ENCODE measurements around the gene ZNF428.

DNA sequence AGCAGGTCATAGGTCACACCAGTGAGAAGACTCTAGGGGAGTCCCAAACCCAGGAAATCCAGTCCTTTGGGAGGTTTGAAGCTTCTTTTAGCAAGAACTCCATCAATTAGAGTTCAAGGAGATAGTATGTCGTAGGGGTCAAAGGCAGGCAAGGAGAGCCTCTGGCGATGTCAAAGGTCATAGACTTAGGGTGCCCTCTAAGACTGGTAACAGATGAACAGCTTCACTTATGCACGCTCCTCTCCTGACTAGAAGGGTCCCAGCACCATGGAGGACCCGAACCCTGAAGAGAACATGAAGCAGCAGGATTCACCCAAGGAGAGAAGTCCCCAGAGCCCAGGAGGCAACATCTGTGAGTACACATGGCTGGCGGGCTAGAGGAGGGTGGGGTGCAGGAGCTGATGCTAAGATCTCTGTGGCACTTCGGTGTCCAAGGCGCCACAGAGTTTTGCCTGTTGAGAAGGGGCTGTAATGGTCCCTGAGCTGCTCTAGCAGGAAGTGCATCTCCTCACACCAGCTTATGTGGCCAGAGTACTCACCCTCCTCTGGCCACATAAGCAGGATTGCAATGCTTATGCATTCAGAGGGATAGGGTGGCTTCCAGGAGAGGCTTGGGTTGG lies 22.5 kb downstream of the ZNF428 start:
- TF ChIP-seq, protein P1, sequence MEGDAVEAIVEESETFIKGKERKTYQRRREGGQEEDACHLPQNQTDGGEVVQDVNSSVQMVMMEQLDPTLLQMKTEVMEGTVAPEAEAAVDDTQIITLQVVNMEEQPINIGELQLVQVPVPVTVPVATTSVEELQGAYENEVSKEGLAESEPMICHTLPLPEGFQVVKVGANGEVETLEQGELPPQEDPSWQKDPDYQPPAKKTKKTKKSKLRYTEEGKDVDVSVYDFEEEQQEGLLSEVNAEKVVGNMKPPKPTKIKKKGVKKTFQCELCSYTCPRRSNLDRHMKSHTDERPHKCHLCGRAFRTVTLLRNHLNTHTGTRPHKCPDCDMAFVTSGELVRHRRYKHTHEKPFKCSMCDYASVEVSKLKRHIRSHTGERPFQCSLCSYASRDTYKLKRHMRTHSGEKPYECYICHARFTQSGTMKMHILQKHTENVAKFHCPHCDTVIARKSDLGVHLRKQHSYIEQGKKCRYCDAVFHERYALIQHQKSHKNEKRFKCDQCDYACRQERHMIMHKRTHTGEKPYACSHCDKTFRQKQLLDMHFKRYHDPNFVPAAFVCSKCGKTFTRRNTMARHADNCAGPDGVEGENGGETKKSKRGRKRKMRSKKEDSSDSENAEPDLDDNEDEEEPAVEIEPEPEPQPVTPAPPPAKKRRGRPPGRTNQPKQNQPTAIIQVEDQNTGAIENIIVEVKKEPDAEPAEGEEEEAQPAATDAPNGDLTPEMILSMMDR (conservative IDR thresholded peaks at IDR 0.05; ENCODE audit: low read depth, low read length): no peak
- no peak for TF ChIP-seq EZH2phosphoT487 (IDR thresholded peaks at IDR 0.05; ENCODE audit: borderline replicate concordance, low read length)
